H1 (cell line): Measurements from ENCODE around the gene CCL7. TPM values are rescaled to one million over a fixed set of nuclear protein-coding genes. Genes with fewer than 3 reads are reported as not detected.

ENCODE experiments used
- CTCF ChIA-PET: fragments of 300-600 bp; sonication (Branson Sonifier 250); formaldehyde crosslinking; loops from one replicate; lab custom pipeline; 2021; ENCODE audit not compliant: partially characterized antibody; lab: Charles Lee
- POLR2A ChIA-PET: fragments of 300-600 bp; sonication (Branson Sonifier 250); formaldehyde crosslinking; loops from one replicate; lab custom pipeline; 2021; ENCODE audit warnings: inconsistent platforms; ENCODE audit not compliant: partially characterized antibody; lab: Charles Lee
- DNase-seq, 2 experiments: peaks; one replicate each; pipeline versions ENCODE4 v3.0.0 to v3.0.0-alpha.2; 2010 to 2022; ENCODE audit warnings: low spot score in 2 of 2, low read depth in 1 of 2, mixed read lengths in 1 of 2
- FAIRE-seq: peaks from 2 replicates; lab custom pipeline; 2011; peaks lifted over from hg19 to GRCh38; lab: Jason Lieb, UNC
- H2AFZ ChIP-seq: 2 replicates; pipeline ENCODE4 v1.8.1; 2012; ENCODE audit warnings: low read length, inconsistent platforms
- H2AK5ac ChIP-seq: 2 replicates; pipeline ENCODE4 v1.6.1; 2013; ENCODE audit warnings: low read depth, low read length
- H2BK120ac ChIP-seq: replicated peaks from 2 replicates; pipeline ENCODE3; 2013; ENCODE audit warnings: low read depth, low read length, inconsistent platforms
- H2BK12ac ChIP-seq: 2 replicates; pipeline ENCODE4 v1.6.1; 2013; ENCODE audit warnings: low read depth, low read length
- H2BK15ac ChIP-seq: 2 replicates; pipeline ENCODE4 v1.6.1; 2013; ENCODE audit warnings: low read length
- H2BK20ac ChIP-seq: 2 replicates; pipeline ENCODE4 v1.6.1; 2013; ENCODE audit warnings: low read length
- H2BK5ac ChIP-seq: 2 replicates; pipeline ENCODE4 v1.6.1; 2013; ENCODE audit warnings: low read depth, low read length
- H3K14ac ChIP-seq: 2 replicates; pipeline ENCODE4 v1.6.1; 2013; ENCODE audit warnings: inconsistent platforms; ENCODE audit not compliant: insufficient read length
- H3K18ac ChIP-seq: 2 replicates; pipeline ENCODE4 v1.6.1; 2013; ENCODE audit warnings: low read length; ENCODE audit errors: extremely low read depth
- H3K23ac ChIP-seq: 2 replicates; pipeline ENCODE4 v1.6.1; 2013; ENCODE audit warnings: inconsistent platforms; ENCODE audit not compliant: insufficient read length
- H3K23me2 ChIP-seq: 2 replicates; pipeline ENCODE4 v1.6.1; 2013; ENCODE audit warnings: low read depth, low read length
- H3K27ac ChIP-seq: 2 replicates; pipeline ENCODE4 v1.6.1; 2011; ENCODE audit warnings: low read depth, low read length, inconsistent platforms
- H3K27me3 ChIP-seq, 4 experiments: replicated peaks in 1 of 4; 1 replicate in 1 of 4; 2 replicates in 3 of 4; pipeline versions ENCODE4 v1.6.1 to v1.8.1; 2011 to 2013; ENCODE audit warnings: low read length in 3 of 4, mild to moderate bottlenecking in 3 of 4, inconsistent platforms in 2 of 4, mixed read lengths in 2 of 4, moderate library complexity in 1 of 4; ENCODE audit not compliant: control insufficient read depth in 3 of 4, insufficient read depth in 3 of 4; ENCODE audit errors: extremely low read depth in 1 of 4
- H3K36me3 ChIP-seq, 4 experiments: 2 replicates each; pipeline versions ENCODE4 v1.6.1 to v1.8.1; 2011 to 2013; ENCODE audit warnings: mild to moderate bottlenecking in 4 of 4, low read length in 3 of 4, moderate library complexity in 2 of 4, control low read depth in 1 of 4, inconsistent platforms in 1 of 4; ENCODE audit not compliant: insufficient read depth in 4 of 4, control insufficient read depth in 2 of 4
- H3K4ac ChIP-seq: replicated peaks from 2 replicates; pipeline ENCODE3; 2013; ENCODE audit warnings: low read length, low read depth, mixed read lengths, inconsistent platforms; ENCODE audit not compliant: insufficient read length
- H3K4me1 ChIP-seq, 4 experiments: replicated peaks in 1 of 4; 1 replicate in 1 of 4; 2 replicates in 3 of 4; pipeline versions ENCODE4 v1.6.1 to v1.8.1; 2011 to 2013; ENCODE audit warnings: low read length in 3 of 4, inconsistent platforms in 2 of 4, mixed read lengths in 1 of 4; ENCODE audit not compliant: insufficient read depth in 4 of 4, control insufficient read depth in 3 of 4
- H3K4me2 ChIP-seq, 2 experiments: 2 replicates each; pipeline versions ENCODE4 v1.6.1 to v1.8.1; 2011 to 2013; ENCODE audit warnings: low read depth in 2 of 2, low read length in 2 of 2, control low read depth in 1 of 2, inconsistent platforms in 1 of 2, mild to moderate bottlenecking in 1 of 2; ENCODE audit not compliant: insufficient read depth in 1 of 2
- H3K4me3 ChIP-seq, 4 experiments: fragments of 200-600, 300-600 bp in 1 of 4; sonication (generic), shearing (Covaris generic), sonication (Bioruptor Twin) in 1 of 4; 2 replicates each; pipeline versions ENCODE4 v1.5.1 to v1.8.1; 2011 to 2016; ENCODE audit warnings: low read length in 4 of 4, low read depth in 3 of 4, control low read depth in 2 of 4, inconsistent platforms in 2 of 4, mild to moderate bottlenecking in 2 of 4, mixed read lengths in 1 of 4, moderate library complexity in 1 of 4; ENCODE audit not compliant: insufficient read depth in 2 of 4; ENCODE audit errors: extremely low read depth in 1 of 4
- H3K56ac ChIP-seq: replicated peaks from 2 replicates; pipeline ENCODE3; 2013; ENCODE audit warnings: low read depth, mild to moderate bottlenecking, mixed read lengths, low read length, inconsistent platforms; ENCODE audit not compliant: insufficient read length
- H3K79me1 ChIP-seq: 2 replicates; pipeline ENCODE4 v1.6.1; 2013; ENCODE audit warnings: low read depth, low read length, control low read depth
- H3K79me2 ChIP-seq, 2 experiments: 2 replicates each; pipeline versions ENCODE4 v1.6.1 to v1.8.1; 2012 to 2013; ENCODE audit warnings: low read length in 2 of 2, mild to moderate bottlenecking in 2 of 2, inconsistent platforms in 1 of 2; ENCODE audit not compliant: insufficient read depth in 2 of 2, control insufficient read depth in 1 of 2
- H3K9ac ChIP-seq, 4 experiments: replicated peaks in 1 of 4; 1 replicate in 1 of 4; 2 replicates in 3 of 4; pipeline versions ENCODE4 v1.6.1 to v1.8.1; 2011 to 2013; ENCODE audit warnings: low read depth in 3 of 4, low read length in 3 of 4, control low read depth in 2 of 4, mild to moderate bottlenecking in 2 of 4, moderate library complexity in 2 of 4, inconsistent platforms in 1 of 4; ENCODE audit errors: extremely low read depth in 1 of 4
- H3K9me3 ChIP-seq, 2 experiments: 2 replicates each; pipeline versions ENCODE4 v1.6.1 to v1.8.1; 2012 to 2013; ENCODE audit warnings: mild to moderate bottlenecking in 2 of 2, moderate library complexity in 2 of 2, control low read depth in 1 of 2, inconsistent platforms in 1 of 2, low read depth in 1 of 2, low read length in 1 of 2, mixed read lengths in 1 of 2; ENCODE audit not compliant: insufficient read depth in 2 of 2
- H4K20me1 ChIP-seq, 2 experiments: replicated peaks in 1 of 2; 2 replicates each; pipeline versions ENCODE3 to v1.8.1; 2011 to 2013; ENCODE audit warnings: inconsistent platforms in 2 of 2, low read length in 2 of 2, mild to moderate bottlenecking in 1 of 2; ENCODE audit not compliant: insufficient read depth in 2 of 2, control insufficient read depth in 1 of 2
- H4K5ac ChIP-seq: 2 replicates; pipeline ENCODE4 v1.6.1; 2013; ENCODE audit warnings: low read length, low read depth, mixed read lengths, inconsistent platforms; ENCODE audit not compliant: insufficient read length
- H4K8ac ChIP-seq: 2 replicates; pipeline ENCODE4 v1.8.0; 2013; ENCODE audit warnings: mild to moderate bottlenecking, moderate library complexity, low read length, inconsistent platforms; ENCODE audit not compliant: insufficient read depth; ENCODE audit errors: extremely low read depth
- H4K91ac ChIP-seq: replicated peaks from 2 replicates; pipeline ENCODE3; 2013; ENCODE audit warnings: low read length, mixed read lengths, inconsistent platforms; ENCODE audit not compliant: insufficient read length
- BCL11A ChIP-seq, 2 experiments: IDR thresholded peaks; one replicate each; pipeline ENCODE4 v1.6.1; 2011; ENCODE audit warnings: low read depth in 2 of 2, low read length in 2 of 2, mild to moderate bottlenecking in 2 of 2
- CTBP2 ChIP-seq: IDR thresholded peaks from 2 replicates; pipeline ENCODE4 v1.7.0; 2011; ENCODE audit warnings: borderline replicate concordance, mild to moderate bottlenecking, moderate library complexity, mixed read lengths, low read length; ENCODE audit not compliant: insufficient read depth, insufficient read length
- HDAC2 ChIP-seq, 2 experiments: fragments of 300-600 bp in 1 of 2; sonication (generic) in 1 of 2; IDR thresholded peaks; 2 replicates each; pipeline ENCODE4 v1.6.1; 2011 to 2012; ENCODE audit warnings: low read depth in 2 of 2, low read length in 2 of 2, mild to moderate bottlenecking in 2 of 2, moderate library complexity in 2 of 2, borderline replicate concordance in 1 of 2, inconsistent platforms in 1 of 2
- SRF ChIP-seq: IDR thresholded peaks from 2 replicates; pipeline ENCODE4 v1.6.1; 2011; ENCODE audit warnings: mild to moderate bottlenecking, low read depth, low read length, moderate library complexity
- TBP ChIP-seq: IDR thresholded peaks from 2 replicates; pipeline ENCODE4 v1.6.1; 2011; ENCODE audit warnings: low read depth, low read length, improper control_type of control experiment
- WGBS, 2 experiments: shearing (Covaris generic) in 1 of 2; methylation state at CpG; one replicate each; pipeline versions ENCODE4 v1.1.6 to v1.1.7; 2013 to 2015; ENCODE audit warnings: low lambda C conversion rate in 2 of 2, mixed read lengths in 2 of 2, inconsistent platforms in 1 of 2, low coverage in 1 of 2, missing lambda C conversion rate in 1 of 2; ENCODE audit not compliant: insufficient replicate concordance in 2 of 2, insufficient coverage in 1 of 2, insufficient read length in 1 of 2; ENCODE audit errors: extremely low coverage in 1 of 2, missing lambda C conversion rate in 1 of 2; 5-methylcytosine and 5-hydroxymethylcytosine counted together
- polyA plus RNA-seq, 7 experiments: library from polyadenylated mRNA; depleted of rRNA in 3 of 7; stranded (reverse) in 5 of 7; unstranded in 2 of 7; fragments of >200 nt in 5 of 7; fragments of 200-250 nt in 2 of 7; gene quantifications; 1 replicate in 5 of 7; 2 replicates in 1 of 7; 4 replicates in 1 of 7; pipeline versions ENCODE4 v1.2.1 to v1.2.3, GENCODE V29; 2011 to 2013; ENCODE audit warnings: missing spikeins in 2 of 7, mixed read lengths in 2 of 7
- total RNA-seq: library from RNA; stranded (reverse); fragmentation: NEBNext Ultra II Directional; extraction: Animal tissue kit (Norgen Biotek cat#: 25700); gene quantifications from 2 replicates; pipeline ENCODE4 v1.2.1, GENCODE V29; 2021
- TF ChIP-seq, protein P1 (sequence below), 3 experiments: IDR thresholded peaks; 1 replicate in 2 of 3; 2 replicates in 1 of 3; pipeline versions ENCODE4 v1.5.1 to v1.6.1; 2011; ENCODE audit warnings: low read length in 3 of 3, mild to moderate bottlenecking in 3 of 3, inconsistent platforms in 2 of 3, low read depth in 1 of 3, moderate library complexity in 1 of 3; ENCODE audit not compliant: insufficient read depth in 1 of 3; ENCODE audit errors: control extremely low read depth in 1 of 3

Gene CCL7
- total and polyA plus RNA-seq, 2 of the 8 experiments (the other 6 are each of a cell fraction or from before 2014, with no cell fraction given) = not detected

DNA sequence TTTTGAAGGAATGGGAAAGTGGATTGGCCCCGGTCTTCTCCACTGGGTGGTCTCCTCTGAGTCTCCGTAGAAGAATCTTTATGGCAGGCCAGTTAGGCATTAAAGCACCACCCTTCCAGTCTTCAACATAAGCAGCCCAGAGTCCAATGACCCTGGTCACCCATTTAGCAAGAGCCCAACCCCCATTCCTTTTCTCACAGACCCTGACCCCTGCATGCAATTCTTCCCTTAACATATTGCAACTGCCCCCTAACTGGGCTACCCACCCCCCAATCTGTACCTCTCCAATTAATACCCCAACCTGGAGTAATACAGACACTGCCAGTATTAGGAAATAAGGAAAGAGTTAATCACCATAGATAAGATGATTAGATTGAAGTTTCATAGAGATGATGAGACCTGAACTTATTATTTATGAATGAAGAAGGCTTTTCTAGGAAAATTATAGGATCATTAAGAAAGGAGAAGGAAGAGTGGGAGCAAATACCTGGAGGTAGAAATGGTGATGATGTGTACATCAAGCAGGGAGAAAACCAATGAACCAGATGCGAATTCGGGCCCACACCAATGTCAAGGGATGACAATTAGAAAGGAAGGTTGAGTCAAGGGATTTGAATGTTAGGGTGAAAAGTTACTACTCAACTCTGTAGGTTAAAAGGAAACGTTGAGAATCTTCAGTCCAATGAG is 12.6 kb upstream of the CCL7 start:
- no peak overlapping the region for H3K14ac ChIP-seq
- H3K9ac ChIP-seq = no peak overlapping the region
- POLR2A ChIA-PET = no interaction called here

More for the DNA sequence above, 12.6 kb upstream of the CCL7 start:
- CTCF ChIA-PET = interaction anchor here (0.6 to 3.6 kb wide), 4 partner anchors 22 to 719 kb away, joined by 3 to 22 read pairs (median 6); partner anchors contain the start of gene CCL1
- Histone ChIP-seq H4K20me1 (no peaks in the 10 kb centered on the region), H3K79me1 (no peaks in the 10 kb centered on the region), H3K36me3 (no peaks in the 10 kb centered on the region), H2AK5ac (no peak overlapping the region), H2BK120ac (no peak overlapping the region), H3K4me3 (no peak overlapping the region), H3K79me2 (no peaks in the 10 kb centered on the region), H2BK20ac (no peak overlapping the region), H2BK15ac (no peak overlapping the region), H3K27ac (no peak overlapping the region), H3K4ac (no peak overlapping the region), H2BK12ac (no peak overlapping the region), H3K27me3 (no peaks in the 10 kb centered on the region), H3K4me1 (peaks cover 4 to 11% (median 7%) of the 10 kb centered on the region in 4 experiments; a peak in 6 of 7 replicates), H3K56ac (no peak overlapping the region), H3K23me2 (peaks cover 6% of the 10 kb centered on the region; the same call in 1 of the 2 replicates), H3K23ac (no peak overlapping the region), H3K9me3 (no peaks in the 10 kb centered on the region), H4K5ac (no peak overlapping the region), H4K91ac (no peak overlapping the region), H3K18ac (no peak overlapping the region), H2BK5ac (no peak overlapping the region), H4K8ac (no peak overlapping the region), H3K4me2 (no peak overlapping the region), H2AFZ (no peak overlapping the region)
- WGBS, 2 experiments = 88% methylated on average over 5 of the region's 5 CpGs; no CpG with 5 or more reads in 1 of the 2 experiments
- FAIRE-seq (no peak), DNase-seq (no peak)
- TF ChIP-seq, protein P1, sequence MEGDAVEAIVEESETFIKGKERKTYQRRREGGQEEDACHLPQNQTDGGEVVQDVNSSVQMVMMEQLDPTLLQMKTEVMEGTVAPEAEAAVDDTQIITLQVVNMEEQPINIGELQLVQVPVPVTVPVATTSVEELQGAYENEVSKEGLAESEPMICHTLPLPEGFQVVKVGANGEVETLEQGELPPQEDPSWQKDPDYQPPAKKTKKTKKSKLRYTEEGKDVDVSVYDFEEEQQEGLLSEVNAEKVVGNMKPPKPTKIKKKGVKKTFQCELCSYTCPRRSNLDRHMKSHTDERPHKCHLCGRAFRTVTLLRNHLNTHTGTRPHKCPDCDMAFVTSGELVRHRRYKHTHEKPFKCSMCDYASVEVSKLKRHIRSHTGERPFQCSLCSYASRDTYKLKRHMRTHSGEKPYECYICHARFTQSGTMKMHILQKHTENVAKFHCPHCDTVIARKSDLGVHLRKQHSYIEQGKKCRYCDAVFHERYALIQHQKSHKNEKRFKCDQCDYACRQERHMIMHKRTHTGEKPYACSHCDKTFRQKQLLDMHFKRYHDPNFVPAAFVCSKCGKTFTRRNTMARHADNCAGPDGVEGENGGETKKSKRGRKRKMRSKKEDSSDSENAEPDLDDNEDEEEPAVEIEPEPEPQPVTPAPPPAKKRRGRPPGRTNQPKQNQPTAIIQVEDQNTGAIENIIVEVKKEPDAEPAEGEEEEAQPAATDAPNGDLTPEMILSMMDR (IDR thresholded peaks at IDR 0.05; ENCODE audit: control extremely low read depth in 1 of 3, insufficient read depth in 1 of 3, low read depth in 1 of 3, low read length in 3 of 3) = no peak
- TF ChIP-seq HDAC2 (IDR thresholded peaks at IDR 0.05; ENCODE audit: borderline replicate concordance in 1 of 2, low read depth in 2 of 2, low read length in 2 of 2) (no peak), TBP (no peak), BCL11A (IDR thresholded peaks at IDR 0.05; ENCODE audit: low read depth in 2 of 2, low read length in 2 of 2) (no peak), CTBP2 (no peak), SRF (no peak)
